Measurements from ENCODE around the gene PPP2R2B.

GRCh38 chr5:146553446-146553845 lies 325.1 kb downstream of the PPP2R2B start:
- no peak for TF ChIP-seq REST (IDR thresholded peaks at IDR 0.05; ENCODE audit: low read depth)
- no peak for TF ChIP-seq CTCF (IDR thresholded peaks at IDR 0.05 in 2 of 3, conservative IDR thresholded peaks at IDR 0.05 in 1 of 3; ENCODE audit: borderline replicate concordance in 1 of 3, insufficient read depth in 1 of 3, low read depth in 2 of 3, low read length in 2 of 3)
- TF ChIP-seq POLR2A (IDR thresholded peaks at IDR 0.05; ENCODE audit: borderline replicate concordance, extremely low read depth, insufficient read depth, insufficient read length): no peak
- no peak for TF ChIP-seq FOSL1 (IDR thresholded peaks at IDR 0.05; ENCODE audit: low read depth)
- no peak for TF ChIP-seq JUND (IDR thresholded peaks at IDR 0.05)
- no peak for TF ChIP-seq POLR2AphosphoS5 (IDR thresholded peaks at IDR 0.05; ENCODE audit: low read depth, low read length)
- TF ChIP-seq YY1 (IDR thresholded peaks at IDR 0.05; ENCODE audit: extremely low read depth, insufficient replicate concordance, low read depth, low read length): no peak
- TF ChIP-seq ELF1 (IDR thresholded peaks at IDR 0.05; ENCODE audit: borderline replicate concordance, low read depth): no peak
- TF ChIP-seq, protein P1, sequence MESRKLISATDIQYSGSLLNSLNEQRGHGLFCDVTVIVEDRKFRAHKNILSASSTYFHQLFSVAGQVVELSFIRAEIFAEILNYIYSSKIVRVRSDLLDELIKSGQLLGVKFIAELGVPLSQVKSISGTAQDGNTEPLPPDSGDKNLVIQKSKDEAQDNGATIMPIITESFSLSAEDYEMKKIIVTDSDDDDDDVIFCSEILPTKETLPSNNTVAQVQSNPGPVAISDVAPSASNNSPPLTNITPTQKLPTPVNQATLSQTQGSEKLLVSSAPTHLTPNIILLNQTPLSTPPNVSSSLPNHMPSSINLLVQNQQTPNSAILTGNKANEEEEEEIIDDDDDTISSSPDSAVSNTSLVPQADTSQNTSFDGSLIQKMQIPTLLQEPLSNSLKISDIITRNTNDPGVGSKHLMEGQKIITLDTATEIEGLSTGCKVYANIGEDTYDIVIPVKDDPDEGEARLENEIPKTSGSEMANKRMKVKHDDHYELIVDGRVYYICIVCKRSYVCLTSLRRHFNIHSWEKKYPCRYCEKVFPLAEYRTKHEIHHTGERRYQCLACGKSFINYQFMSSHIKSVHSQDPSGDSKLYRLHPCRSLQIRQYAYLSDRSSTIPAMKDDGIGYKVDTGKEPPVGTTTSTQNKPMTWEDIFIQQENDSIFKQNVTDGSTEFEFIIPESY (IDR thresholded peaks at IDR 0.05; ENCODE audit: extremely low read depth, insufficient replicate concordance, low read length): no peak
- TF ChIP-seq MAX (IDR thresholded peaks at IDR 0.05): no peak
- TF ChIP-seq CBX3 (IDR thresholded peaks at IDR 0.05; ENCODE audit: low read depth): no peak
- TF ChIP-seq SIN3A (IDR thresholded peaks at IDR 0.05; ENCODE audit: low read depth): no peak
